GM13977 (cell line): ENCODE data around the gene ISOC1.

Source experiments
- DNase-seq: peaks from one replicate; pipeline ENCODE4 v3.0.0; 2012; ENCODE audit warnings: low spot score
- CTCF ChIP-seq: IDR thresholded peaks from 2 replicates; pipeline ENCODE4 v1.5.1; 2012; ENCODE audit warnings: mild to moderate bottlenecking, control low read depth; ENCODE audit not compliant: insufficient read depth; ENCODE audit errors: extremely low read depth, missing control alignments
- in situ Hi-C: fragments of 300-500 bp; cut with MboI; formaldehyde crosslinking; loops from one replicate; pipeline ENCODE4 v1.12.0; 2022; ENCODE audit warnings: low sequenced_read_pairs, low pct_unique_long_range_greater_than_20kb, mixed read lengths, inconsistent platforms; ENCODE audit not compliant: unreplicated experiment

ISOC1 gene

GRCh38 chr5:129094087-129094923, at the start of gene ISOC1:
Gene ISOC1 (plus strand): TSS chr5:129094749. CDS start chr5:129094767, 18 bp downstream.
- DNase-seq = peak; percentile 95
- in situ Hi-C loops = no loop called here
- peak; percentile 20 for TF ChIP-seq CTCF

- no peak for TF ChIP-seq CTCF
- in situ Hi-C loops = no loop called here
- no peak for DNase-seq
Measured at GRCh38 chr5:129046151-129046550, 48.4 kb upstream of the ISOC1 start.

GRCh38 chr5:129048509-129048908, 46.0 kb upstream of the ISOC1 start:
- DNase-seq = no peak
- in situ Hi-C loops = no loop called here

GRCh38 chr5:129049126-129049799, 45.3 kb upstream of the ISOC1 start:
- no peak for TF ChIP-seq CTCF
- in situ Hi-C loops = no loop called here
- no peak for DNase-seq

More at GRCh38 chr5:129048509-129048908, 46.0 kb upstream of the ISOC1 start:
- no peak for TF ChIP-seq CTCF

- TF ChIP-seq CTCF = no peak
- in situ Hi-C loops = no loop called here
- DNase-seq = no peak
Measured at GRCh38 chr5:129051283-129051682, 43.3 kb upstream of the ISOC1 start.

- TF ChIP-seq CTCF = no peak
- in situ Hi-C loops = no loop called here
- DNase-seq = no peak
Measured at GRCh38 chr5:129053438-129053837, 41.1 kb upstream of the ISOC1 start.
